H1 (cell line): ENCODE results near the gene UBE3C. TPM values are rescaled to one million over a fixed set of nuclear protein-coding genes. Genes with fewer than 3 reads are reported as not detected.

Experiments
- CTCF ChIA-PET: fragments of 300-600 bp; sonication (Branson Sonifier 250); formaldehyde crosslinking; loops from one replicate; lab custom pipeline; 2021; ENCODE audit not compliant: partially characterized antibody; lab: Charles Lee
- POLR2A ChIA-PET: fragments of 300-600 bp; sonication (Branson Sonifier 250); formaldehyde crosslinking; loops from one replicate; lab custom pipeline; 2021; ENCODE audit warnings: inconsistent platforms; ENCODE audit not compliant: partially characterized antibody; lab: Charles Lee
- DNase-seq, 2 experiments: peaks; one replicate each; pipeline versions ENCODE4 v3.0.0 to v3.0.0-alpha.2; 2010 to 2022; ENCODE audit warnings: low spot score in 2 of 2, low read depth in 1 of 2, mixed read lengths in 1 of 2
- FAIRE-seq: peaks from 2 replicates; lab custom pipeline; 2011; peaks lifted over from hg19 to GRCh38; lab: Jason Lieb, UNC
- H2AFZ ChIP-seq: 2 replicates; pipeline ENCODE4 v1.8.1; 2012; ENCODE audit warnings: low read length, inconsistent platforms
- H2AK5ac ChIP-seq: 2 replicates; pipeline ENCODE4 v1.6.1; 2013; ENCODE audit warnings: low read depth, low read length
- H2BK120ac ChIP-seq: replicated peaks from 2 replicates; pipeline ENCODE3; 2013; ENCODE audit warnings: low read depth, low read length, inconsistent platforms
- H2BK12ac ChIP-seq: 2 replicates; pipeline ENCODE4 v1.6.1; 2013; ENCODE audit warnings: low read depth, low read length
- H2BK15ac ChIP-seq: 2 replicates; pipeline ENCODE4 v1.6.1; 2013; ENCODE audit warnings: low read length
- H2BK20ac ChIP-seq: 2 replicates; pipeline ENCODE4 v1.6.1; 2013; ENCODE audit warnings: low read length
- H2BK5ac ChIP-seq: 2 replicates; pipeline ENCODE4 v1.6.1; 2013; ENCODE audit warnings: low read depth, low read length
- H3K14ac ChIP-seq: 2 replicates; pipeline ENCODE4 v1.6.1; 2013; ENCODE audit warnings: inconsistent platforms; ENCODE audit not compliant: insufficient read length
- H3K18ac ChIP-seq: 2 replicates; pipeline ENCODE4 v1.6.1; 2013; ENCODE audit warnings: low read length; ENCODE audit errors: extremely low read depth
- H3K23ac ChIP-seq: 2 replicates; pipeline ENCODE4 v1.6.1; 2013; ENCODE audit warnings: inconsistent platforms; ENCODE audit not compliant: insufficient read length
- H3K23me2 ChIP-seq: 2 replicates; pipeline ENCODE4 v1.6.1; 2013; ENCODE audit warnings: low read depth, low read length
- H3K27ac ChIP-seq: 2 replicates; pipeline ENCODE4 v1.6.1; 2011; ENCODE audit warnings: low read depth, low read length, inconsistent platforms
- H3K27me3 ChIP-seq, 4 experiments: replicated peaks in 1 of 4; 1 replicate in 1 of 4; 2 replicates in 3 of 4; pipeline versions ENCODE4 v1.6.1 to v1.8.1; 2011 to 2013; ENCODE audit warnings: low read length in 3 of 4, mild to moderate bottlenecking in 3 of 4, inconsistent platforms in 2 of 4, mixed read lengths in 2 of 4, moderate library complexity in 1 of 4; ENCODE audit not compliant: control insufficient read depth in 3 of 4, insufficient read depth in 3 of 4; ENCODE audit errors: extremely low read depth in 1 of 4
- H3K36me3 ChIP-seq, 4 experiments: 2 replicates each; pipeline versions ENCODE4 v1.6.1 to v1.8.1; 2011 to 2013; ENCODE audit warnings: mild to moderate bottlenecking in 4 of 4, low read length in 3 of 4, moderate library complexity in 2 of 4, control low read depth in 1 of 4, inconsistent platforms in 1 of 4; ENCODE audit not compliant: insufficient read depth in 4 of 4, control insufficient read depth in 2 of 4
- H3K4ac ChIP-seq: replicated peaks from 2 replicates; pipeline ENCODE3; 2013; ENCODE audit warnings: low read length, low read depth, mixed read lengths, inconsistent platforms; ENCODE audit not compliant: insufficient read length
- H3K4me1 ChIP-seq, 4 experiments: replicated peaks in 1 of 4; 1 replicate in 1 of 4; 2 replicates in 3 of 4; pipeline versions ENCODE4 v1.6.1 to v1.8.1; 2011 to 2013; ENCODE audit warnings: low read length in 3 of 4, inconsistent platforms in 2 of 4, mixed read lengths in 1 of 4; ENCODE audit not compliant: insufficient read depth in 4 of 4, control insufficient read depth in 3 of 4
- H3K4me2 ChIP-seq, 2 experiments: 2 replicates each; pipeline versions ENCODE4 v1.6.1 to v1.8.1; 2011 to 2013; ENCODE audit warnings: low read depth in 2 of 2, low read length in 2 of 2, control low read depth in 1 of 2, inconsistent platforms in 1 of 2, mild to moderate bottlenecking in 1 of 2; ENCODE audit not compliant: insufficient read depth in 1 of 2
- H3K4me3 ChIP-seq, 4 experiments: fragments of 200-600, 300-600 bp in 1 of 4; sonication (generic), shearing (Covaris generic), sonication (Bioruptor Twin) in 1 of 4; 2 replicates each; pipeline versions ENCODE4 v1.5.1 to v1.8.1; 2011 to 2016; ENCODE audit warnings: low read length in 4 of 4, low read depth in 3 of 4, control low read depth in 2 of 4, inconsistent platforms in 2 of 4, mild to moderate bottlenecking in 2 of 4, mixed read lengths in 1 of 4, moderate library complexity in 1 of 4; ENCODE audit not compliant: insufficient read depth in 2 of 4; ENCODE audit errors: extremely low read depth in 1 of 4
- H3K56ac ChIP-seq: replicated peaks from 2 replicates; pipeline ENCODE3; 2013; ENCODE audit warnings: low read depth, mild to moderate bottlenecking, mixed read lengths, low read length, inconsistent platforms; ENCODE audit not compliant: insufficient read length
- H3K79me1 ChIP-seq: 2 replicates; pipeline ENCODE4 v1.6.1; 2013; ENCODE audit warnings: low read depth, low read length, control low read depth
- H3K79me2 ChIP-seq, 2 experiments: 2 replicates each; pipeline versions ENCODE4 v1.6.1 to v1.8.1; 2012 to 2013; ENCODE audit warnings: low read length in 2 of 2, mild to moderate bottlenecking in 2 of 2, inconsistent platforms in 1 of 2; ENCODE audit not compliant: insufficient read depth in 2 of 2, control insufficient read depth in 1 of 2
- H3K9ac ChIP-seq, 4 experiments: replicated peaks in 1 of 4; 1 replicate in 1 of 4; 2 replicates in 3 of 4; pipeline versions ENCODE4 v1.6.1 to v1.8.1; 2011 to 2013; ENCODE audit warnings: low read depth in 3 of 4, low read length in 3 of 4, control low read depth in 2 of 4, mild to moderate bottlenecking in 2 of 4, moderate library complexity in 2 of 4, inconsistent platforms in 1 of 4; ENCODE audit errors: extremely low read depth in 1 of 4
- H3K9me3 ChIP-seq, 2 experiments: 2 replicates each; pipeline versions ENCODE4 v1.6.1 to v1.8.1; 2012 to 2013; ENCODE audit warnings: mild to moderate bottlenecking in 2 of 2, moderate library complexity in 2 of 2, control low read depth in 1 of 2, inconsistent platforms in 1 of 2, low read depth in 1 of 2, low read length in 1 of 2, mixed read lengths in 1 of 2; ENCODE audit not compliant: insufficient read depth in 2 of 2
- H4K20me1 ChIP-seq, 2 experiments: replicated peaks in 1 of 2; 2 replicates each; pipeline versions ENCODE3 to v1.8.1; 2011 to 2013; ENCODE audit warnings: inconsistent platforms in 2 of 2, low read length in 2 of 2, mild to moderate bottlenecking in 1 of 2; ENCODE audit not compliant: insufficient read depth in 2 of 2, control insufficient read depth in 1 of 2
- H4K5ac ChIP-seq: 2 replicates; pipeline ENCODE4 v1.6.1; 2013; ENCODE audit warnings: low read length, low read depth, mixed read lengths, inconsistent platforms; ENCODE audit not compliant: insufficient read length
- H4K8ac ChIP-seq: 2 replicates; pipeline ENCODE4 v1.8.0; 2013; ENCODE audit warnings: mild to moderate bottlenecking, moderate library complexity, low read length, inconsistent platforms; ENCODE audit not compliant: insufficient read depth; ENCODE audit errors: extremely low read depth
- H4K91ac ChIP-seq: replicated peaks from 2 replicates; pipeline ENCODE3; 2013; ENCODE audit warnings: low read length, mixed read lengths, inconsistent platforms; ENCODE audit not compliant: insufficient read length
- ATF2 ChIP-seq: IDR thresholded peaks from 2 replicates; pipeline ENCODE4 v1.6.1; 2012; ENCODE audit warnings: low read length, inconsistent platforms
- BACH1 ChIP-seq: IDR thresholded peaks from 2 replicates; pipeline ENCODE4 v1.6.1; 2012; ENCODE audit warnings: low read length, improper control_type of control experiment
- BRCA1 ChIP-seq: IDR thresholded peaks from 2 replicates; pipeline ENCODE4 v1.6.1; 2012; ENCODE audit warnings: low read depth, low read length, improper control_type of control experiment
- CBX5 ChIP-seq: fragments of 300-800, 300-1000 bp; sonication (generic); IDR thresholded peaks from 2 replicates; pipeline ENCODE4 v1.7.1; 2016; ENCODE audit warnings: antibody characterized with exemption, low read length, low read depth
- NRF1 ChIP-seq: IDR thresholded peaks from 2 replicates; pipeline ENCODE4 v1.6.1; 2011; ENCODE audit warnings: mild to moderate bottlenecking, low read depth, low read length, improper control_type of control experiment
- SAP30 ChIP-seq: fragments of 300-600 bp; sonication (generic); IDR thresholded peaks from 2 replicates; pipeline ENCODE4 v1.7.1; 2012; ENCODE audit warnings: low read length, moderate library complexity, mild to moderate bottlenecking, inconsistent platforms; ENCODE audit not compliant: insufficient read depth, insufficient replicate concordance
- SIRT6 ChIP-seq: IDR thresholded peaks from one replicate; pipeline ENCODE4 v1.7.1; 2012; ENCODE audit warnings: low read length, inconsistent platforms
- SIX5 ChIP-seq: IDR thresholded peaks from 2 replicates; pipeline ENCODE4 v1.6.1; 2011; ENCODE audit warnings: mild to moderate bottlenecking, low read depth, low read length
- SP1 ChIP-seq: IDR thresholded peaks from 2 replicates; pipeline ENCODE4 v1.6.1; 2011; ENCODE audit warnings: low read depth, low read length
- SP4 ChIP-seq: IDR thresholded peaks from 2 replicates; pipeline ENCODE4 v1.6.1; 2012; ENCODE audit warnings: low read length, inconsistent platforms
- SRF ChIP-seq: IDR thresholded peaks from 2 replicates; pipeline ENCODE4 v1.6.1; 2011; ENCODE audit warnings: mild to moderate bottlenecking, low read depth, low read length, moderate library complexity
- WGBS, 2 experiments: shearing (Covaris generic) in 1 of 2; methylation state at CpG; one replicate each; pipeline versions ENCODE4 v1.1.6 to v1.1.7; 2013 to 2015; ENCODE audit warnings: low lambda C conversion rate in 2 of 2, mixed read lengths in 2 of 2, inconsistent platforms in 1 of 2, low coverage in 1 of 2, missing lambda C conversion rate in 1 of 2; ENCODE audit not compliant: insufficient replicate concordance in 2 of 2, insufficient coverage in 1 of 2, insufficient read length in 1 of 2; ENCODE audit errors: extremely low coverage in 1 of 2, missing lambda C conversion rate in 1 of 2; 5-methylcytosine and 5-hydroxymethylcytosine counted together
- polyA plus RNA-seq, 7 experiments: library from polyadenylated mRNA; depleted of rRNA in 3 of 7; stranded (reverse) in 5 of 7; unstranded in 2 of 7; fragments of >200 nt in 5 of 7; fragments of 200-250 nt in 2 of 7; gene quantifications; 1 replicate in 5 of 7; 2 replicates in 1 of 7; 4 replicates in 1 of 7; pipeline versions ENCODE4 v1.2.1 to v1.2.3, GENCODE V29; 2011 to 2013; ENCODE audit warnings: missing spikeins in 2 of 7, mixed read lengths in 2 of 7
- total RNA-seq: library from RNA; stranded (reverse); fragmentation: NEBNext Ultra II Directional; extraction: Animal tissue kit (Norgen Biotek cat#: 25700); gene quantifications from 2 replicates; pipeline ENCODE4 v1.2.1, GENCODE V29; 2021

UBE3C gene
- total and polyA plus RNA-seq, 2 of the 8 experiments (the other 6 are each of a cell fraction or from before 2014, with no cell fraction given), result 32.0 to 54.1 TPM

- Histone ChIP-seq H4K8ac (no peak overlapping the region), H3K27ac (no peak overlapping the region), H3K23ac (no peak overlapping the region), H3K79me2 (no peaks in the 10 kb centered on the region), H3K23me2 (no peaks in the 10 kb centered on the region), H3K4me1 (no peaks in the 10 kb centered on the region), H3K56ac (no peak overlapping the region), H3K27me3 (no peaks in the 10 kb centered on the region), H4K20me1 (no peaks in the 10 kb centered on the region), H2AFZ (no peak overlapping the region), H3K9me3 (peaks cover 9 to 18% of the 10 kb centered on the region in 2 experiments; a peak in 2 of 4 replicates), H3K18ac (no peak overlapping the region), H3K4me3 (no peak overlapping the region), H3K14ac (no peak overlapping the region), H3K4ac (no peak overlapping the region), H3K4me2 (no peak overlapping the region), H2AK5ac (no peak overlapping the region), H3K9ac (no peak overlapping the region), H4K91ac (no peak overlapping the region), H4K5ac (no peak overlapping the region), H2BK12ac (no peak overlapping the region), H2BK20ac (no peak overlapping the region), H2BK5ac (no peak overlapping the region), H2BK120ac (no peak overlapping the region), H2BK15ac (no peak overlapping the region), H3K36me3 (no peaks in the 10 kb centered on the region), H3K79me1 (no peaks in the 10 kb centered on the region)
- POLR2A ChIA-PET, result no interaction called here
- CTCF ChIA-PET, result no interaction called here
- no peak for DNase-seq
- FAIRE-seq, result no peak
- TF ChIP-seq SIRT6 (no peak), BACH1 (no peak), SP4 (no peak), BRCA1 (no peak), ATF2 (no peak), SIX5 (no peak), CBX5 (no peak), NRF1 (no peak), SP1 (no peak), SRF (no peak), SAP30 (no peak)
- 90% methylated on average over 2 of the region's 2 CpGs; no CpG with 5 or more reads in 1 of the 2 experiments for whole genome bisulfite sequencing, 2 experiments
Observed at GRCh38 chr7:157113607-157114006, 25.1 kb upstream of the UBE3C start.
